Measurements from ENCODE around the gene STX1B. TPM values are rescaled to one million over a fixed set of nuclear protein-coding genes. Genes with fewer than 3 reads are reported as not detected.

The STX1B gene
- total RNA-seq, 1 donor = 2.1 TPM

Small RNA genes lying within 50 kb of the gene (small RNA-seq; reads per million reads assigned to genes)
- gene AC135048.1 = not detected

Other genes with a start within 250 kb of the STX1B start
- 0.49 and 2.7 TPM in 2 replicates for gene CFAP119, start 248.6 kb downstream of the STX1B start, total RNA-seq (ENCODE audit: low replicate concordance)
- gene RNF40, start 248.3 kb downstream of the STX1B start, total RNA-seq (ENCODE audit: low replicate concordance) = 73.5 and 89.4 TPM in 2 replicates
- 10.6 and 15.0 TPM in 2 replicates for gene ZNF629, start 223.4 kb downstream of the STX1B start, total RNA-seq (ENCODE audit: low replicate concordance)
- 22.3 and 45.5 TPM in 2 replicates for gene BCL7C, start 116.6 kb downstream of the STX1B start, total RNA-seq (ENCODE audit: low replicate concordance)
- gene CTF1, start 114.0 kb downstream of the STX1B start, total RNA-seq (ENCODE audit: low replicate concordance) = 2.5 and 3.2 TPM in 2 replicates
- gene FBXL19, start 87.1 kb downstream of the STX1B start, total RNA-seq (ENCODE audit: low replicate concordance) = 9.8 and 16.6 TPM in 2 replicates
- 33.0 and 35.6 TPM in 2 replicates for gene ORAI3, start 61.6 kb downstream of the STX1B start, total RNA-seq (ENCODE audit: low replicate concordance)
- 1.6 and 5.3 TPM in 2 replicates for gene SETD1A, start 52.9 kb downstream of the STX1B start, total RNA-seq (ENCODE audit: low replicate concordance)
- gene HSD3B7, start 25.4 kb downstream of the STX1B start, total RNA-seq (ENCODE audit: low replicate concordance) = 15.5 and 60.9 TPM in 2 replicates
- gene STX4, start 22.9 kb upstream of the STX1B start, total RNA-seq (ENCODE audit: low replicate concordance) = 24.2 and 29.7 TPM in 2 replicates
- 4.6 and 12.3 TPM in 2 replicates for gene ZNF668, start 63.6 kb upstream of the STX1B start, total RNA-seq (ENCODE audit: low replicate concordance)
- gene ZNF646, start 63.8 kb upstream of the STX1B start, total RNA-seq (ENCODE audit: low replicate concordance) = 5.8 and 16.2 TPM in 2 replicates
- gene PRSS53, start 78.3 kb upstream of the STX1B start, total RNA-seq (ENCODE audit: low replicate concordance) = 1.6 and 2.8 TPM in 2 replicates
- gene VKORC1, start 84.2 kb upstream of the STX1B start, total RNA-seq (ENCODE audit: low replicate concordance) = 56.3 and 146 TPM in 2 replicates
- 16.9 and 39.5 TPM in 2 replicates for gene BCKDK, start 97.7 kb upstream of the STX1B start, total RNA-seq (ENCODE audit: low replicate concordance)
- 25.1 and 31.5 TPM in 2 replicates for gene KAT8, start 107.0 kb upstream of the STX1B start, total RNA-seq (ENCODE audit: low replicate concordance)
- gene PRSS8, start 125.1 kb upstream of the STX1B start, total RNA-seq (ENCODE audit: low replicate concordance) = not detected in 2 replicates
- 1.1 and 3.8 TPM in 2 replicates for gene PRSS36, start 139.4 kb upstream of the STX1B start, total RNA-seq (ENCODE audit: low replicate concordance)
- 41.3 and 65.3 TPM in 2 replicates for gene FUS, start 169.5 kb upstream of the STX1B start, total RNA-seq (ENCODE audit: low replicate concordance)
- 29.3 and 126 TPM in 2 replicates for gene PYCARD, start 192.1 kb upstream of the STX1B start, total RNA-seq (ENCODE audit: low replicate concordance)
- gene TRIM72, start 203.5 kb upstream of the STX1B start, total RNA-seq (ENCODE audit: low replicate concordance) = not detected in 2 replicates
- gene PYDC1, start 206.5 kb upstream of the STX1B start, total RNA-seq (ENCODE audit: low replicate concordance) = not detected in 2 replicates
- gene ITGAM, start 249.3 kb upstream of the STX1B start, total RNA-seq (ENCODE audit: low replicate concordance) = not detected in 2 replicates